ENCODE results near the gene STXBP2. TPM values are rescaled to one million over a fixed set of nuclear protein-coding genes. Genes with fewer than 3 reads are reported as not detected.
A peak's percentile ranks its signal among the peaks of the same experiment; 100 is the strongest.

Gene STXBP2
- total and polyA plus RNA-seq, 9 of the 15 experiments (the other 6 are each of a cell fraction or from before 2014, with no cell fraction given), result 2.5 to 163 (median 71.3) TPM

- peaks cover 3% of the 10 kb centered on the region for H3K9me1 ChIP-seq (ENCODE audit: control insufficient read depth, insufficient read depth, low read length)
- ChIA-PET POLR2A (interaction anchor here (0.6 to 1.1 kb wide), 5 partner anchors 11 to 327 kb away, joined by 3 read pairs; no protein-coding TSS in a partner anchor), CTCF (ENCODE audit: low intra/inter-chr PET ratio) (interaction anchor here (0.6 to 2.6 kb wide), 5 partner anchors 113 to 327 kb away, joined by 3 to 28 read pairs (median 5); no protein-coding TSS in a partner anchor)
- 0 out of 5 replicates have a peak, but pooled peaks cover 0 to 5% of the 10 kb centered on the region in 2 experiments for H3K27me3 ChIP-seq (ENCODE audit: control insufficient read depth in 2 of 2, insufficient read depth in 2 of 2, low read length in 2 of 2)
- intact Hi-C loops (cut with micrococcal nuclease), result loop anchor here (2.0 to 10.0 kb wide), 4 partner anchors 29 to 327 kb away; no protein-coding TSS in a partner anchor
- H3K79me2 ChIP-seq (ENCODE audit: control insufficient read depth, insufficient read depth, low read length), result peaks cover 15% of the 10 kb centered on the region; the same call in 2 of the 3 replicates
- H2AFZ ChIP-seq (ENCODE audit: low read depth, low read length), result peak overlapping the region; percentile 87
- WGBS (ENCODE audit: insufficient coverage, low coverage, missing lambda C conversion rate), result 37% methylated on average over 34 of the region's 43 CpGs
- no peaks in the 10 kb centered on the region for H4K20me1 ChIP-seq (replicated peaks; ENCODE audit: control insufficient read depth, insufficient read depth, low read length)
- no TSS peak for BruUV-seq (replicated peaks)
- H3K9ac ChIP-seq (ENCODE audit: insufficient read depth in 1 of 2, low read depth in 2 of 2, low read length in 2 of 2), result peak overlapping the region; percentile 86 to 95
- H3K9me3 ChIP-seq (replicated peaks; ENCODE audit: control insufficient read depth, insufficient read depth, low read depth, low read length), result no peaks in the 10 kb centered on the region
- peak overlapping the region; percentile 87 for H3K4me2 ChIP-seq (ENCODE audit: insufficient read depth, low read length)
- ATAC-seq, result peak; percentile 36
- peak overlapping the region; percentile 95 for H3K4me3 ChIP-seq
- FAIRE-seq, result no peak
- peak overlapping the region; percentile 79; the same call in 1 of the 3 replicates for H3K27ac ChIP-seq (ENCODE audit: extremely low read depth, low read depth, low read length)
- peak; percentile 54 to 70 (median 64) for DNase-seq (ENCODE audit: extremely low read depth in 1 of 4, low spot score in 3 of 4)
- peaks cover 10% of the 10 kb centered on the region; the same call in 2 of the 3 replicates for H3K36me3 ChIP-seq (ENCODE audit: control insufficient read depth, insufficient read depth, low read length)
- peaks cover 10 to 26% of the 10 kb centered on the region in 2 experiments; a peak in 4 of 5 replicates for H3K4me1 ChIP-seq (replicated peaks in 1 of 2; ENCODE audit: control insufficient read depth in 2 of 2, insufficient read depth in 2 of 2, low read length in 2 of 2)
- in situ Hi-C loops (cut with MboI), result loop anchor here (5.0 to 10.0 kb wide), 2 partner anchors 114 to 327 kb away; no protein-coding TSS in a partner anchor
- TF ChIP-seq VEZF1 (CRISPR knock-in tag; IDR thresholded peaks at IDR 0.05) (peak; percentile 45; the same call in 1 of the 2 replicates), ZNF785 (CRISPR knock-in tag; IDR thresholded peaks at IDR 0.05) (no peak), NBN (IDR thresholded peaks at IDR 0.05; ENCODE audit: low read depth) (no peak), CGGBP1 (CRISPR knock-in tag; IDR thresholded peaks at IDR 0.05) (no peak), POLR2H (tag; IDR thresholded peaks at IDR 0.05; ENCODE audit: low read depth) (no peak), SMARCB1 (IDR thresholded peaks at IDR 0.05; ENCODE audit: insufficient read length, low read depth) (no peak), OTX1 (CRISPR knock-in tag; IDR thresholded peaks at IDR 0.05) (no peak), POLR2B (IDR thresholded peaks at IDR 0.05; ENCODE audit: low read depth, partially characterized antibody) (no peak), BDP1 (IDR thresholded peaks at IDR 0.05; ENCODE audit: insufficient read depth, insufficient read length) (no peak), HDAC2 (IDR thresholded peaks at IDR 0.05) (no peak), SIRT6 (IDR thresholded peaks at IDR 0.05; ENCODE audit: low read depth, low read length) (no peak), ZNF395 (CRISPR knock-in tag; IDR thresholded peaks at IDR 0.05) (no peak), MBD1 (CRISPR knock-in tag; IDR thresholded peaks at IDR 0.05) (peak; percentile 56; the same call in 1 of the 2 replicates), RFX5 (IDR thresholded peaks at IDR 0.05; ENCODE audit: low read depth, low read length) (no peak), USF2 (CRISPR knock-in tag; IDR thresholded peaks at IDR 0.05) (no peak)
Measured at GRCh38 chr19:7681340-7682174, 44.6 kb downstream of the STXBP2 start.
